GM06990 (cell line): ENCODE data around the gene DNM2.

Source experiments
- DNase-seq: peaks from one replicate; pipeline ENCODE4 v3.0.0-alpha.2; 2011; ENCODE audit not compliant: insufficient read length; ENCODE audit errors: extremely low read depth
- H3K27me3 ChIP-seq: replicated peaks from 2 replicates; pipeline ENCODE4 v1.6.0; 2011; ENCODE audit warnings: low read length; ENCODE audit not compliant: control insufficient read depth, insufficient read depth
- H3K36me3 ChIP-seq: 2 replicates; pipeline ENCODE4 v1.5.1; 2011; ENCODE audit warnings: low read length; ENCODE audit not compliant: control insufficient read depth, insufficient read depth
- H3K4me3 ChIP-seq: replicated peaks from 2 replicates; pipeline ENCODE4 v1.5.1; 2011; ENCODE audit warnings: low read depth, mild to moderate bottlenecking, control low read depth, low read length
- TF ChIP-seq, protein P1 (sequence below): IDR thresholded peaks from 2 replicates; pipeline ENCODE4 v1.5.1; 2011; ENCODE audit warnings: low read length, control low read depth, mild to moderate bottlenecking, inconsistent platforms; ENCODE audit not compliant: insufficient read depth, poor library complexity, severe bottlenecking

DNM2 gene

DNA sequence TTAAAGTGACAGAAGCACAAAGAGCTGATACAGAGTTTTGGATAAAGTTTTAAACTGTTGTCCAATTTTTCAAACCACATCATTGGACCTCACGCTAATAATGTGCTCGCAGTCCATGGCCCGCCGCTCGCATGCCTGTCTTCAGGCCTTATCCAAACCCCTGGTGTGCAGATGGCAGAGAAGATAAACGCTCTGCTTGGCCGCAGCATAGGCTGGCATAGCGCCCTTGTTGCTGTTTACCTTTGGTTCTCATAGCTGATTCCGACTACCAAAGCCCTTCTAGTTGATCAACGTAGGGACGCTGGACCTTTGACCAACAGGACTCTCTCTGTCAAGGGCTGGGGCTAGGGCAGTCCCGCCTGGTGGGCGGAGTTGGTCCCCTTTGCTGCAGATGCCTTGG lies 40.1 kb upstream of the DNM2 start:
- TF ChIP-seq, protein P1, sequence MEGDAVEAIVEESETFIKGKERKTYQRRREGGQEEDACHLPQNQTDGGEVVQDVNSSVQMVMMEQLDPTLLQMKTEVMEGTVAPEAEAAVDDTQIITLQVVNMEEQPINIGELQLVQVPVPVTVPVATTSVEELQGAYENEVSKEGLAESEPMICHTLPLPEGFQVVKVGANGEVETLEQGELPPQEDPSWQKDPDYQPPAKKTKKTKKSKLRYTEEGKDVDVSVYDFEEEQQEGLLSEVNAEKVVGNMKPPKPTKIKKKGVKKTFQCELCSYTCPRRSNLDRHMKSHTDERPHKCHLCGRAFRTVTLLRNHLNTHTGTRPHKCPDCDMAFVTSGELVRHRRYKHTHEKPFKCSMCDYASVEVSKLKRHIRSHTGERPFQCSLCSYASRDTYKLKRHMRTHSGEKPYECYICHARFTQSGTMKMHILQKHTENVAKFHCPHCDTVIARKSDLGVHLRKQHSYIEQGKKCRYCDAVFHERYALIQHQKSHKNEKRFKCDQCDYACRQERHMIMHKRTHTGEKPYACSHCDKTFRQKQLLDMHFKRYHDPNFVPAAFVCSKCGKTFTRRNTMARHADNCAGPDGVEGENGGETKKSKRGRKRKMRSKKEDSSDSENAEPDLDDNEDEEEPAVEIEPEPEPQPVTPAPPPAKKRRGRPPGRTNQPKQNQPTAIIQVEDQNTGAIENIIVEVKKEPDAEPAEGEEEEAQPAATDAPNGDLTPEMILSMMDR = no peak
- DNase-seq = no peak
- peaks cover 49% of the 10 kb centered on the region for H3K36me3 ChIP-seq
- H3K4me3 ChIP-seq = no peak overlapping the region
- no peaks in the 10 kb centered on the region for H3K27me3 ChIP-seq

- H3K27me3 ChIP-seq = no peaks in the 10 kb centered on the region
- TF ChIP-seq, protein P1 = no peak
- peaks cover 54% of the 10 kb centered on the region for H3K36me3 ChIP-seq
- no peak overlapping the region for H3K4me3 ChIP-seq
- DNase-seq = no peak
These were observed 39.1 kb upstream of the DNM2 start for GRCh38 chr19:10678813-10679212.

DNA sequence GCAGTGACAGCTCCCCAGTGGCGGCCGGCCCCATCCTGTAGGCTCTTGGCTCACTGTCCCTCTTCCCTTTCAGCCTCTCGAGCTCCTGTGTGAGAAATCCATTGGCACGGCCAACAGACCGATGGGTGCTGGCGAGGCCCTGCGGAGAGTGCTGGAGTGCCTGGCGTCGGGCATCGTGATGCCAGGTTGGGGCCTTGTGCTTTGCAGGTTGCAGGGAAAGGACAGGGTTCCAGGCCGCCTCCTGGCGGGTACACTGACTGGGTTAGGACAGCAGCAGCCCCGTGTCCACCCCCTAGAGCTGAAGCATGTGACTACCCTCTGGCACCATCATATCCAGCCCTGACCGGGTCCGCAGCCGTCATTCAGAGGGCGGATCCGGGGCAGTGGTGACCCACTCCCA lies 38.1 kb upstream of the DNM2 start:
- TF ChIP-seq, protein P1 = no peak
- Histone ChIP-seq H3K4me3 (no peak overlapping the region), H3K27me3 (no peaks in the 10 kb centered on the region), H3K36me3 (peaks cover 58% of the 10 kb centered on the region)
- no peak for DNase-seq

GRCh38 chr19:10680545-10681135 lies 37.2 kb upstream of the DNM2 start:
- Histone ChIP-seq H3K27me3 (no peaks in the 10 kb centered on the region), H3K36me3 (peaks cover 61% of the 10 kb centered on the region), H3K4me3 (no peak overlapping the region)
- no peak for DNase-seq
- TF ChIP-seq, protein P1 = no peak

- no peak for DNase-seq
- H3K36me3 ChIP-seq = peaks cover 65% of the 10 kb centered on the region
- H3K4me3 ChIP-seq = no peak overlapping the region
- no peaks in the 10 kb centered on the region for H3K27me3 ChIP-seq
- TF ChIP-seq, protein P1 = no peak
These were observed 36.2 kb upstream of the DNM2 start for GRCh38 chr19:10681658-10682057.

DNA sequence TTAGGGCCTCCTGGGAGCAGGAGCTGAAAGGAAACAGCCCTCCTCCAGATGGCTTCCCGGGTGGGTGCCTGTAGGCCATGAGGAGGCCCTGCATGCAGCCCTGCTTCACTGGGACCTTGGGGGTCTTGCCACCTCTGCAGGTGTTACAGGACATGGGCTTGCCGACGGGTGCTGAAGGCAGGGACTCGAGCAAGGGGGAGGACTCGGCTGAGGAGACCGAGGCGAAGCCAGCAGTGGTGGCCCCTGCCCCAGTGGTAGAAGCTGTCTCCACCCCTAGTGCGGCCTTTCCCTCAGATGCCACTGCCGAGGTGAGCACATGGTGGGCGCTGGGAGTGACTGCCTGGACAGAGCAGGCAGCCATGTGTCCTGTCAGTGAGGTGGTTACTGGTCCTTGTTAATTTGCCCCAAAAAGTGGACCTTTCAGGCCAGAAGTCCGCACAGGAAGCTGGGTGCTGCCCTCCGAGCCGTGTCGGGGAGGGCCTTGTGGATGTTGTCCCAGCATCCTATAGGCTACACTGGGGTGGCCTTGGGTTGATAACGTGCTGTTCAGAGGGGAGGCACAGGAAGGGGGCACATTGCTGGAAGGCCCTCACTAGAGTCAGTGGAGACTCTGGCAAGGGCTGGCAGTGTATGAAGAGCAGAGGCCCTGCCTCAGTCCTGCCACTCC lies 35.3 kb upstream of the DNM2 start:
- TF ChIP-seq, protein P1 = no peak
- no peak for DNase-seq
- Histone ChIP-seq H3K36me3 (peaks cover 65% of the 10 kb centered on the region), H3K4me3 (no peak overlapping the region), H3K27me3 (no peaks in the 10 kb centered on the region)
